ENCODE measurements around the gene GATA1. TPM values are rescaled to one million over a fixed set of nuclear protein-coding genes. Genes with fewer than 3 reads are reported as not detected.
"Not testable (repeated sequence)": the region's sequence is repeated elsewhere in the genome, so short reads cannot be mapped to it uniquely, and the experiment has no call there.

GATA1 gene
- total RNA-seq, 1 experiment from 2014 or later = not detected

- DNase-seq (ENCODE audit: extremely low read depth, low read depth) = peak; percentile 1
Measured at GRCh38 chrX:48806081-48806480, 19.7 kb downstream of the GATA1 start.

- no peak for DNase-seq (ENCODE audit: extremely low read depth, low read depth)
Measured at GRCh38 chrX:48813644-48814043, 27.3 kb downstream of the GATA1 start.

DNA sequence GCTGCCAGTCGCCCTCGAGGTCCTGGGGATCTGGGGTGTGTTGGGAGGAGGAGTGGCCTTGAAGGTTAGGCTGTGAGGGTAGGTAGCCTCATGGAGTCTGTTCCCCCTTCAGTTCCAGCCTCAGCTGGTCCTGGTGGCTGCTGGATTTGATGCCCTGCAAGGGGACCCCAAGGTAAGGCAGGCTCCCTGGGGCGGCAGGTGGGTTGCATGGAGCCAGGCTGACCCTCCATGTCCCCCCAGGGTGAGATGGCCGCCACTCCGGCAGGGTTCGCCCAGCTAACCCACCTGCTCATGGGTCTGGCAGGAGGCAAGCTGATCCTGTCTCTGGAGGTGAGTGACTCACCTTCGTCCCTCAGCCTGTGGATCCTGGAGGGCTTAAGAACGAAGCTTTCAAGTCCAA is 28.3 kb downstream of the GATA1 start:
- DNase-seq (ENCODE audit: extremely low read depth, low read depth) = no peak

DNA sequence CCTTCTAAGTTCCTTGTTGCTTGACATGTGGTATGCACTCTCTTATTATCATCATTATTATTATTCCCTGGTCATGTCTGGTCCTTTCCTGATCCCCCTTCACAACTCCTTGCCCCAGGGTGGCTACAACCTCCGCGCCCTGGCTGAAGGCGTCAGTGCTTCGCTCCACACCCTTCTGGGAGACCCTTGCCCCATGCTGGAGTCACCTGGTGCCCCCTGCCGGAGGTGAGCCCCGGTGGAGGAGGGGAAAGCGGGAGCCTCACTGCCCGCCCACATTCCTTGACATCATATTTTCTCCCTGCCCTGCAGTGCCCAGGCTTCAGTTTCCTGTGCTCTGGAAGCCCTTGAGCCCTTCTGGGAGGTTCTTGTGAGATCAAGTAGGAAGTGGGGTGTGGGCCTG is 28.9 kb downstream of the GATA1 start:
- DNase-seq (ENCODE audit: extremely low read depth, low read depth) = no peak

DNA sequence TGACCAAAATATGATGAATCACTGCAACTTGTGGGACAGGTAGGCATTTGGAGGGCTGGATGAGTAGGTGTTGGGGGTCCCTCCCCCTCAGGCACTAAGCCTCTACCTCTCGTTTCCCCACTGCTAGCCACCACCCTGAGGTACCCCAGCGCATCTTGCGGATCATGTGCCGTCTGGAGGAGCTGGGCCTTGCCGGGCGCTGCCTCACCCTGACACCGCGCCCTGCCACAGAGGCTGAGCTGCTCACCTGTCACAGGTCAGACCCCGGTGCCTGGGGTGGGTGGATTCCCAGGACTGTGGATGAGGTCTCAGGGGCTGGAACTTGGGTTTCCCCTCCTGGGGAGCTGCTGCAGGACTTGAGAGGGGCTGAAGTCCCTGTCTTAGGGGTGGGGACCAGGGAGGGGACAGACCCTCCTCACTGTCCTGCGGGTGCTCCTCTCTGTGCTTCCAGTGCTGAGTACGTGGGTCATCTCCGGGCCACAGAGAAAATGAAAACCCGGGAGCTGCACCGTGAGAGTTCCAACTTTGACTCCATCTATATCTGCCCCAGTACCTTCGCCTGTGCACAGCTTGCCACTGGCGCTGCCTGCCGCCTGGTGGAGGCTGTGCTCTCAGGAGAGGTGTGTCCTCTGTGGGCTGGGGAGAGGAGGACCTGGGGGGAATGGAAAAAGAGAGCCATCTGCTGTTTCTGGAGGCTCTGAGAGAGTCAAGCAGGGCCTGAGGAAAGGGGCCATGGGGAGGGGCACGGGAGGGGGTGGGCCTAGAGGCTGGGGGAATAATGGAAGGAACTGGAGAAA is 29.8 kb downstream of the GATA1 start:
- DNase-seq (ENCODE audit: extremely low read depth, low read depth) = no peak

DNA sequence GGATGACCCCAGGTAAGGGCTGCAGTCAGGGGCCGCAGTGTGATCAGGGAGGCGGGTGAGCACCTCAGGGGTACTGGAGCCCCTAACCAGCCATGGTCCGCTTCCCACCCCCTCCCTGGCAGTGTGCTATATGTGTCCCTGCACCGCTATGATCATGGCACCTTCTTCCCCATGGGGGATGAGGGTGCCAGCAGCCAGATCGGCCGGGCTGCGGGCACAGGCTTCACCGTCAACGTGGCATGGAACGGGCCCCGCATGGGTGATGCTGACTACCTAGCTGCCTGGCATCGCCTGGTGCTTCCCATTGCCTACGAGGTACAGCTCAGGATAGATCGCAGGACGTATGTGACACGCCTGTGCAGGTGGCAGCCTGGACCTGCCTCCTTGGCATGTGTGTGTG is 31.7 kb downstream of the GATA1 start:
- DNase-seq (ENCODE audit: extremely low read depth, low read depth) = no peak

- no peak for DNase-seq (ENCODE audit: extremely low read depth, low read depth)
Measured at GRCh38 chrX:48818866-48819265, 32.5 kb downstream of the GATA1 start.

GRCh38 chrX:48819394-48819793 is 33.0 kb downstream of the GATA1 start:
- DNase-seq (ENCODE audit: extremely low read depth, low read depth) = not testable (repeated sequence)

GRCh38 chrX:48823053-48823452 is 36.7 kb downstream of the GATA1 start:
- DNase-seq (ENCODE audit: extremely low read depth, low read depth) = no peak

- DNase-seq (ENCODE audit: extremely low read depth, low read depth) = no peak
Measured at GRCh38 chrX:48824066-48824465, 37.7 kb downstream of the GATA1 start.

GRCh38 chrX:48826135-48826875 is 39.9 kb downstream of the GATA1 start, which contains the start of gene ERAS:
ERAS (plus strand) TSS chrX:48826513; CDS start chrX:48829124, 2,611 bp downstream.
- DNase-seq (ENCODE audit: extremely low read depth, low read depth) = no peak

DNA sequence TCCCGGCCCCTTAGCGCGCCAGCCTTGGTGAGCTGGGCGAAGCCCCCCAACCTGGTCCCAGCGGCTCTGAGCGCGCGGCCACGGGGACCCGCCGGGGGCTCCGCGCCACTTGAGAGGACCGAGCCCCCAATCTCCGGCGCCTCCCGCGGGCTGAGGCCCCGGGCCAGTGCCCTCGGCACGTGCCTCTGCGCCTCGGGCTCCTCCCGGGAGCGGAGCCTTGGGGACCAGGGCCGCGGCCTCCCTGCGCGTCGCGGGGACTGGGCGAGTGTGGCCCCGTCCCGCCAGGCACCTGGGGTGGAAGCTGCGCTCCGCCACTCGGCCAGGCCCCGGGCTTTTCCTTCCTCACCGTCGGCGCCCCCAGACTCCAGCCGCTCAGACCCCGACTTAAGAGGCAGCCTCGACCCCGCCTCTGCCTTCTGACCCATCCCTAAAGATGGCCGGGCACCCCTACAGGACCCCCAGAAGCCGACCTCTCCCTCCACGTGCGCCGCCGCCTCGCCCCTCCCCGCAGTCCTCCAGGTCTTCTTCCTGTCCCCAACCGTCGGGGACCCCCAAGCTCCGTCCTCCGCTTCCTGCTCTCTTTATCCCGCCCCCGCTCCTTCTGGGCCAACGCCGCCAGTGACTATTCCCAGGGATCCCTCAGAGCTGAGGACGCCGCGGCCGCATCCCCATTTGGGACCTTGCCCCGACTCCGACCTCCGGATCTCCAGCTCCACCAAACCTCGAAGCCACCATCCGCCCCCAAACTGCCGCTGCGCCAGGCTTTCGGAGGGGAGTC is 40.7 kb downstream of the GATA1 start:
- DNase-seq (ENCODE audit: extremely low read depth, low read depth) = no peak

DNA sequence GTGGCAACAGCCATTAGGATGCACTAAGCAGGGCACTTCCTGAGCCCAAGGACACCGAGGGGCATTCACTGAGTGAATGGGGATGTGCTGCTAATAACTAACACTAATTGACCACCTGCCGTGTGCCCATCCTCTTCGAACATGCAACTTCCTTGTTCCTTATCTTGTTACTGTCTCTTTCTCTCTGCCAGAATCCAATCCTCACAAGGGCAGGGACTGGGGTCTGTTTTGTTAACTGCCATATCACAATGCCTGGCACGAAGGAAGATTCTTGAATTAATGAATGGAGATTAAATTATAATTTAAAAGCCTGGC is 41.2 kb downstream of the GATA1 start:
- DNase-seq (ENCODE audit: extremely low read depth, low read depth) = no peak

GRCh38 chrX:48829016-48829735 is 42.8 kb downstream of the GATA1 start:
- no peak for DNase-seq (ENCODE audit: extremely low read depth, low read depth)

DNA sequence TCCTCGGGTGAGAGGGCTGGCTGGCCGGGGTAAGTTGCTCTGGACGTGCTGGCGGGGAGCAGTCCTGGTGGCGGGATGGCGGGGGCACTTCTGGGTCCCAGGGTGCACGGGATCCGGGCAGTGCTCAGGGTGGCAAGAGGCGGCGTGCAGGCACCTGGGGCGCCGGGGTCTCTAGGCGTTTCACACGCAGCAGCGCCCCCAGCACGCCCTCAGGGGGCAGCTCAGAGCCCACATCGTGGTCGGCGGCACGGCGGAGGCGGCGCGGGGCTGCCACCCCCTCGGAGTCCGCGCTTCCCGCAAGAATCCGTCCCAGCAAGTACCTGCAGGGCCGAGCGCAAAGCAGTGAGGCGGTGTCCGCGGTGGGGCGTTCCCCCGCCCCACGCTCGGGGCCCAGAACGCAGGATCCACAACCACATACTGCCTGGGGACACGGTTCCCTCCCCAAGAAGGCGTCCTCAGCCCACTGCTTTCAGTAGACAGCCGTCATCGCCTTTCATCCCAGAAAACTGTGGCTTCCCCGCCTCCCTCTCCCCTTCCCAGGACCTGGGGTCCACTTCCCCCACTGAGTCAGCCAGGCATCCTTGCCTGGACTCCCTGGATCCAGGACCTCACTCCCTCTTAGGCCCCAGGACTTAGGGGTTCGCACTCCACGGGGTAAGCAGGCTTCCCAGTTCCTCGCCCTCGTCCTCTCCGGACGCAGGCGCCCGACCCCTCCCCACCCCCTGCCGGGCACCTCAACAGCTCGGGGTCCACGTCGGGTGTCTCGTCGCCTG is 44.9 kb downstream of the GATA1 start:
- DNase-seq (ENCODE audit: extremely low read depth, low read depth) = no peak

DNA sequence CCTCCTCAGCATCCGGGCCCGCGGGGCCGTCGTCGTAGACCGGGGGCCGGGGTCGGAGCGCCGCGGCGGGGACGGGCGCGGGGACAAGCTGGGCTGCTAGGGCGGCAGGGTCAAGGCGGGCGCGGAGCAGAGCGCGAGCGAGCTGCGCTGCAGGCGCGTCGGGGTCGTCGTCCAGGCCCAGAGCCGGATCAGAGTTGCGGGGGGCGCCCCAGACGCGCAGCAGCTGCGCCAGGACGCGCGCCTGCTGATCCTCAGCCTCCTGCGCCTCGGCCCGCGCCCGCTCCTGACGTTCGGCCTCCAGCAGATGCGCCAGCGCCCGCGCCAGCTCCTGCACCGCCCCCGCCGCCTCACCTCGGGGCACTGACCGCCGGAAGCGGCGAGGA is 45.5 kb downstream of the GATA1 start:
- no peak for DNase-seq (ENCODE audit: extremely low read depth, low read depth)

GRCh38 chrX:48833542-48834138 is 47.2 kb downstream of the GATA1 start:
- no peak for DNase-seq (ENCODE audit: extremely low read depth, low read depth)

DNA sequence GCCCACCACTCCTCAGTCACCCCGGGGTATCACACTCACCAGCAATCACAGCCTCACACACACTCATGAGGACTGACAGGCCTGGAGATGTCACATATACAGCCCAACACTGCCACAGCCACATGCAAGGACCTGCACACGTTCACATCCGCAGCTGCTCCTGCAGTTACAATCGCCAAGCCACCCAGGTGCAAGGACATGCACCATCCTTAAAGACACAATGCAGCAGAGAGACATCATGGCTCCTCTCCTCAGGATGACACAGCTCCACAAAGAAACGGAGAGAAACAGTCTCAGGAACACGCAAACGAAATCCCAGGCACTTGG is 48.0 kb downstream of the GATA1 start:
- no peak for DNase-seq (ENCODE audit: extremely low read depth, low read depth)

DNA sequence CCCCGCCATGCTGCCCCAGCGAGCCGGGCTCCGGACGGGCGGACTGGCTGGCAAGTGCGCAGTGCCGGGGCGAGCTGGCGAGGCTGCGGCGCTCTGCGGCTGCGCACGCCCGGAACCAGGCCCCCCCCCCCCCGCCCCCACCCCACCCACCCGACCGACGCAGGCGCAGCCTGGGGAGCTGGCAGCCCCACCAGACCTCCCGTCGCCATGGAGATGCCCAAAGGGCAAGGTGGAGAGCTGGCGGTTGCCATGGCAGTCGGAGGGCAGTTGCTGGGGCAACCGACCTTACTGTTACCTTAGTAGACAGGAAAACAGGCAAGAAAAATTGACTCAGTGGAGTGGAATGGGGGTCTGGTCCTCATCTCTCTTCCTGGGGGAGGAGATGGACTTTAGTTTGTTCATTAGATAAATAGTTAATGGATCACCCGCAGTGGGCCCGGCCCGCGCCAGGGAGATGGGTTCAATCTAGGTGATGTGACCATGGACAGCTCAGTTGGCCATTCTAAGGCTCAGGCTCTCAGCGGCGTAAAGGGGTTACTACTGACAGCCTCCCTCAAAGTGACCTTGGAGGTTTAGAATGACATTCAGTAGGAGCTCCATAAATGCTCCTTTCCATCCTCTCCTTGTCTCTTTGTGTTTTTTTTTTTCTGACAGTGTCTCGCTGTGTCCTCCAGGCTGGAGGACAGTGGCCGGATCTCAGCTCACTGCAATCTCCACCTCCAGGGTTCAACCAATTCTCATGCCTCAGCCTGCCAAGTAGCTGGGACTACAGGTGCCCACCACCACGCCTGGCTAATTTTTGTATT is 49.3 kb downstream of the GATA1 start, which contains the start of gene PCSK1N:
Gene PCSK1N (minus strand): TSS at position 87 of the 806 bp plus-strand sequence. CDS start 78 bp downstream, at position 9.
- DNase-seq (ENCODE audit: extremely low read depth, low read depth) = no peak

Measured in NCI-H460 (cell line).